Measurements from ENCODE around the gene FIGLA. TPM values are rescaled to one million over a fixed set of nuclear protein-coding genes. Genes with fewer than 3 reads are reported as not detected.

The FIGLA gene
- total RNA-seq, 1 donor from 2014 or later: not detected

- no peaks in the 10 kb centered on the region for H3K36me3 ChIP-seq
- no peaks in the 10 kb centered on the region for H3K27me3 ChIP-seq
- no peak for TF ChIP-seq POLR2A (IDR thresholded peaks at IDR 0.05)
- TF ChIP-seq CTCF (IDR thresholded peaks at IDR 0.05): no peak
- TF ChIP-seq POLR2AphosphoS5 (IDR thresholded peaks at IDR 0.05; ENCODE audit: insufficient read depth in 1 of 2, low read depth in 1 of 2): no peak
- no peak overlapping the region for H3K27ac ChIP-seq
- peak in 1 of 2 donors; percentile 52 for DNase-seq (ENCODE audit: extremely low spot score in 2 of 2)
- no peaks in the 10 kb centered on the region for H3K4me1 ChIP-seq
- H3K9me3 ChIP-seq: no peaks in the 10 kb centered on the region
- intact Hi-C loops (cut with DNase I): no loop called here
- no peak overlapping the region for H3K4me3 ChIP-seq
Observed at GRCh38 chr2:70834106-70834505, 43.7 kb upstream of the FIGLA start.

- Histone ChIP-seq H3K9me3 (no peaks in the 10 kb centered on the region), H3K27ac (no peak overlapping the region), H3K4me3 (no peak overlapping the region), H3K36me3 (no peaks in the 10 kb centered on the region), H3K4me1 (no peaks in the 10 kb centered on the region), H3K27me3 (no peaks in the 10 kb centered on the region)
- no peak for TF ChIP-seq POLR2AphosphoS5 (IDR thresholded peaks at IDR 0.05; ENCODE audit: insufficient read depth in 1 of 2, low read depth in 1 of 2)
- TF ChIP-seq POLR2A (IDR thresholded peaks at IDR 0.05): no peak
- no peak for TF ChIP-seq CTCF (IDR thresholded peaks at IDR 0.05)
- peak in 1 of 2 donors; percentile 60 for DNase-seq (ENCODE audit: extremely low spot score in 2 of 2)
- intact Hi-C loops (cut with DNase I): no loop called here
Observed at GRCh38 chr2:70833246-70833645, 42.8 kb upstream of the FIGLA start.

GRCh38 chr2:70832386-70832785 lies 41.9 kb upstream of the FIGLA start:
- no peak overlapping the region for H3K4me3 ChIP-seq
- no peak for DNase-seq (ENCODE audit: extremely low spot score in 2 of 2)
- no peak for TF ChIP-seq POLR2A (IDR thresholded peaks at IDR 0.05)
- no peak for TF ChIP-seq POLR2AphosphoS5 (IDR thresholded peaks at IDR 0.05; ENCODE audit: insufficient read depth in 1 of 2, low read depth in 1 of 2)
- H3K27me3 ChIP-seq: no peaks in the 10 kb centered on the region
- no peaks in the 10 kb centered on the region for H3K36me3 ChIP-seq
- H3K4me1 ChIP-seq: no peaks in the 10 kb centered on the region
- intact Hi-C loops (cut with DNase I): no loop called here
- H3K27ac ChIP-seq: no peak overlapping the region
- no peaks in the 10 kb centered on the region for H3K9me3 ChIP-seq

- Histone ChIP-seq H3K4me3 (no peak overlapping the region), H3K9me3 (no peaks in the 10 kb centered on the region), H3K36me3 (no peaks in the 10 kb centered on the region), H3K4me1 (no peaks in the 10 kb centered on the region), H3K27ac (no peak overlapping the region), H3K27me3 (no peaks in the 10 kb centered on the region)
- no peak for DNase-seq (ENCODE audit: extremely low spot score in 2 of 2)
- intact Hi-C loops (cut with DNase I): no loop called here
- no peak for TF ChIP-seq POLR2A (IDR thresholded peaks at IDR 0.05)
- no peak for TF ChIP-seq CTCF (IDR thresholded peaks at IDR 0.05)
- no peak for TF ChIP-seq POLR2AphosphoS5 (IDR thresholded peaks at IDR 0.05; ENCODE audit: insufficient read depth in 1 of 2, low read depth in 1 of 2)
Observed at GRCh38 chr2:70831861-70832260, 41.4 kb upstream of the FIGLA start.

GRCh38 chr2:70830366-70830765 lies 39.9 kb upstream of the FIGLA start:
- no peak for TF ChIP-seq CTCF (IDR thresholded peaks at IDR 0.05)
- no peak for TF ChIP-seq POLR2A (IDR thresholded peaks at IDR 0.05)
- no peak for TF ChIP-seq POLR2AphosphoS5 (IDR thresholded peaks at IDR 0.05; ENCODE audit: insufficient read depth in 1 of 2, low read depth in 1 of 2)
- Histone ChIP-seq H3K36me3 (no peaks in the 10 kb centered on the region), H3K4me1 (no peaks in the 10 kb centered on the region), H3K27me3 (no peaks in the 10 kb centered on the region), H3K27ac (no peak overlapping the region), H3K9me3 (no peaks in the 10 kb centered on the region), H3K4me3 (no peak overlapping the region)
- DNase-seq (ENCODE audit: extremely low spot score in 2 of 2): peak in 1 of 2 donors; percentile 25
- intact Hi-C loops (cut with DNase I): no loop called here

Measured in vagina (tissue), 2 donors.